Measurements from ENCODE around the gene AP2A2. TPM values are rescaled to one million over a fixed set of nuclear protein-coding genes. Genes with fewer than 3 reads are reported as not detected.

The AP2A2 gene
- total and polyA plus RNA-seq, 11 donors: 20.4 to 71.4 (median 36.5) TPM

DNA sequence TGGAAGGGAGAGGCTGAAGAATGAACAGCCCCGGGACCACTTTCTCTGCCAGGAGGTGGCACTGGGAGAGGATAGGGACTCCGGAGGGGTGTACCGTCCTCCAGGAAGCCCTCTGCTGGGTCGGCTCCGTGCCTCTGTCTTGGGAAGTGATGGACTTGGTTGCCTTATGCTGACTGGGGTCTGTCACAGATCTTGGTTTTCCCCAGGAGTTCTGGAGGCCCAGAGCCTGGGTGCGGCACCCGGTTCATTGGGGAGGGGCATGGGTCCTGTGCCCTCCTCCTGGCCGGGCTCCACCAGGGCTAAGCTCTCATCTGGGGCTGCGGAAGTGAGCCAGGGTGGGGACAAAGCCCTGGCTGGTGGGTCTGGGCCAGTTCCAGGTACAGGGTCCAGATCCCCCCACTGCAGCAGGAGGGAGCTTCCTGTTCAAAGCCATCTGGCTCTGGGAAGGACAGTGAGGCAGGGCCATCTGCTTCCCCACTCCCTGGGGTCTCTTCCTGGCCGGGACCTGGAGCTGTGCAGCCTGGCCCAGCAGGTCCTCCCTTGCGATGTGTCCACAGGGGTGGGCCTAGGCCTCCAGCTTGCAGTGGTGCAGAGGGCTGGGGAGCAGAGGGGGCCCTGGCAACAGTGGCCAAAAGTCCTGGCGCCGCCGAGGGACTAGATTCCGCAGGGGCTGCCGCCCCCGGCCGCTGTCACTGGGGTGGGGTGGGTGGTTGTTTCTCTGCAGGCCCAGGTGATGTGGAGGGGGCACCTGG lies 1.1 kb upstream of the AP2A2 start:
- intact Hi-C loops (cut with DNase I): loop anchor here in 5 of 10 donors (5.0 to 10.0 kb wide), 2 partner anchors 43 to 130 kb away; no protein-coding TSS in a partner anchor
- TF ChIP-seq, protein P1, sequence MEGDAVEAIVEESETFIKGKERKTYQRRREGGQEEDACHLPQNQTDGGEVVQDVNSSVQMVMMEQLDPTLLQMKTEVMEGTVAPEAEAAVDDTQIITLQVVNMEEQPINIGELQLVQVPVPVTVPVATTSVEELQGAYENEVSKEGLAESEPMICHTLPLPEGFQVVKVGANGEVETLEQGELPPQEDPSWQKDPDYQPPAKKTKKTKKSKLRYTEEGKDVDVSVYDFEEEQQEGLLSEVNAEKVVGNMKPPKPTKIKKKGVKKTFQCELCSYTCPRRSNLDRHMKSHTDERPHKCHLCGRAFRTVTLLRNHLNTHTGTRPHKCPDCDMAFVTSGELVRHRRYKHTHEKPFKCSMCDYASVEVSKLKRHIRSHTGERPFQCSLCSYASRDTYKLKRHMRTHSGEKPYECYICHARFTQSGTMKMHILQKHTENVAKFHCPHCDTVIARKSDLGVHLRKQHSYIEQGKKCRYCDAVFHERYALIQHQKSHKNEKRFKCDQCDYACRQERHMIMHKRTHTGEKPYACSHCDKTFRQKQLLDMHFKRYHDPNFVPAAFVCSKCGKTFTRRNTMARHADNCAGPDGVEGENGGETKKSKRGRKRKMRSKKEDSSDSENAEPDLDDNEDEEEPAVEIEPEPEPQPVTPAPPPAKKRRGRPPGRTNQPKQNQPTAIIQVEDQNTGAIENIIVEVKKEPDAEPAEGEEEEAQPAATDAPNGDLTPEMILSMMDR (IDR thresholded peaks at IDR 0.05): no peak
- TF ChIP-seq POLR2A (IDR thresholded peaks at IDR 0.05): no peak
- peaks cover 0 to 42% (median 29%) of the 10 kb centered on the region in 12 donors for H3K4me1 ChIP-seq
- peak in 2 of 5 donors; percentile 41 to 66 for DNase-seq
- peak overlapping the region in 11 of 12 donors; percentile 69 to 94 (median 88) for H3K27ac ChIP-seq
- H3K36me3 ChIP-seq: peaks cover 0 to 17% (median 10%) of the 10 kb centered on the region in 9 donors
- peak in 3 of 4 donors; percentile 1 to 8 (median 2) for ATAC-seq
- H3K27me3 ChIP-seq: no peaks in the 10 kb centered on the region
- 47 to 76% (median 63%) methylated on average over 6 to 18 of the region's 18 CpGs for WGBS, 4 donors
- H3K4me3 ChIP-seq: peak overlapping the region in 9 of 12 donors; percentile 53 to 98 (median 82)
- no peaks in the 10 kb centered on the region for H3K9me3 ChIP-seq

DNA sequence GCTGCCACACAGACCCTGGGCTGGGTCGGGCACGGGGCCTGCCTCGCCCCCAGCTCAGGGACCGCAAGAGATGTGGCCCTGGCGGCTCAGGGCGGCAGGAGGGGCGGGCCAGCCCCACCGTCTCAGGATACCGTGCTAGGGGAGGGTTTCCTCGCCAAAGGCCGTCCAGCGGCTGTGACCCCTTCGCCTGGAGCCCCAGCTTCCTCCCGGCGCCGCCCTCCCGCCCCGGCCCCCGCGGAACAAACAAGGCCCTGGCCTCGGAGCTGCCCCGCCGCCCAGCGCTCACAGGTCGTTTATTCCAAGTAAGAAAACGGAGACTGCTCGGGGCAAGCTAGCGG lies 543 bp upstream of the AP2A2 start:
- H3K27ac ChIP-seq: peak overlapping the region in 11 of 12 donors; percentile 69 to 94 (median 88)
- no peaks in the 10 kb centered on the region for H3K27me3 ChIP-seq
- peak; percentile 37 to 69 (median 50) for DNase-seq
- H3K9me3 ChIP-seq: no peaks in the 10 kb centered on the region
- WGBS, 4 donors: 34 to 75% (median 53%) methylated on average over 16 to 28 of the region's 28 CpGs
- intact Hi-C loops (cut with DNase I): loop anchor here in 5 of 10 donors (5.0 to 10.0 kb wide), 2 partner anchors 42 to 130 kb away; no protein-coding TSS in a partner anchor
- ATAC-seq: peak in 3 of 4 donors; percentile 3 to 12 (median 6)
- peak overlapping the region in 11 of 12 donors; percentile 53 to 98 (median 82) for H3K4me3 ChIP-seq
- TF ChIP-seq, protein P1 (IDR thresholded peaks at IDR 0.05): no peak
- TF ChIP-seq POLR2A (IDR thresholded peaks at IDR 0.05): no peak
- H3K4me1 ChIP-seq: peaks cover 0 to 47% (median 33%) of the 10 kb centered on the region in 12 donors
- peaks cover 0 to 18% (median 10%) of the 10 kb centered on the region in 9 donors for H3K36me3 ChIP-seq

DNA sequence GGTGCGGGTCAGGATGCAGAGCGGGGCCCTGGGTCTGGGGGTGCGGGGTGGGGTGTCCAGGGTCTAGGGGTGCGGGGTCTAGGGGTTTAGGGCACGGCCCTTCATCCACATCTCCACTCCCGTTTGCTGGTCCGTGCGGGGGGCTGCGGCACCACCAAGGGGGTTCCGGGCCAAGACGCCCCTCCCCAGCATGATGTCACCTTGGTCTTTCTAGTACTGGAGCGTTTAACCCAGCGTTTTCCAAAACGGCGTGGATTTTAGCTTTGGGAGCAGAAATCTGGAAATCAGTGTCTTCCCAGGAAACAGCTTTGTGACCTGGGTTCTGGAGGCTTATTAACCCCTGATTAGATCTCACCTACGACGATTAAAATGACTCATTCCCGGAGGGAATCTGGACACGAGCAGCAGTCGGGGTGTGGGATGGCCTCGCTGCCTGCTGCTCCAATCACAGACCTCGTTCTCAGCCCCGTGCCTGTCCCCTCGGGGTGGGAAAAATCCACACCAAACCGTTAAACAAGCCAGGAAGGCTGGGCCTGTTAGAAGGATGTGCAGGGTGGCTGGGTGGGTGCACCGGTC lies 759 bp downstream of the AP2A2 start:
- DNase-seq (peak in 4 of 5 donors; percentile 52 to 72 (median 66)), ATAC-seq (peak in 3 of 4 donors; percentile 14 to 68 (median 50))
- Histone ChIP-seq H3K9me3 (no peaks in the 10 kb centered on the region), H3K4me1 (peaks cover 6 to 60% (median 43%) of the 10 kb centered on the region in 12 donors), H3K36me3 (peaks cover 0 to 18% (median 10%) of the 10 kb centered on the region in 9 donors), H3K4me3 (peak overlapping the region; percentile 62 to 98 (median 84)), H3K27me3 (no peaks in the 10 kb centered on the region), H3K27ac (peak overlapping the region; percentile 65 to 94 (median 92))
- intact Hi-C loops (cut with DNase I): loop anchor here in 5 of 10 donors (5.0 to 10.0 kb wide), 2 partner anchors 41 to 128 kb away; no protein-coding TSS in a partner anchor
- 1 to 2% (median 1%) methylated on average over 21 to 26 of the region's 26 CpGs for whole genome bisulfite sequencing, 4 donors
- TF ChIP-seq POLR2A (IDR thresholded peaks at IDR 0.05): no peak
- TF ChIP-seq, protein P1 (IDR thresholded peaks at IDR 0.05): no peak

DNA sequence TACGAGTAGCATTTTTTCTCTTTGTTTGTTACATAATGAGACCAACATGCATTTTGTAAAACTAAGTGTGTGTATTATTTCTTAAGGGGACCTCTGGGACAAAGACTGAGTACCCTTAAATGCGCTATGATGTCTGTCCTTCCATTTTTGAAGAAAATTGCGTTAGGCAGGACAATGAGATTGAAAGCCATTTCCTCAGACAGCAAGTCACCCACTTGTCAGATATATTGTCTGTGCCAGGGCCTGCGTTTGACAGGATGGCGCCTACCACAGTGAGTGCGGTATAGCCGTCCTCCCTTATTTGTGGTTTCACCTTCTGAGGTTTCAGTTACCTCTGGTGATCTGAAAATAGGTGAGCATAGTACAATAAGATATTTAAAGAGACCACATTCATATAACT lies 2.2 kb downstream of the AP2A2 start:
- no peaks in the 10 kb centered on the region for H3K9me3 ChIP-seq
- 68 to 72% (median 70%) methylated on average over 7 of the region's 7 CpGs for WGBS, 4 donors
- H3K27ac ChIP-seq: peak overlapping the region in 2 of 12 donors; percentile 88 to 90
- peaks cover 0 to 18% (median 10%) of the 10 kb centered on the region in 9 donors for H3K36me3 ChIP-seq
- intact Hi-C loops (cut with DNase I): loop anchor here in 5 of 10 donors (5.0 to 10.0 kb wide), 2 partner anchors 39 to 127 kb away; no protein-coding TSS in a partner anchor
- peak in 1 of 5 donors; percentile 14 for DNase-seq
- H3K27me3 ChIP-seq: no peaks in the 10 kb centered on the region
- TF ChIP-seq POLR2A (IDR thresholded peaks at IDR 0.05): no peak
- TF ChIP-seq, protein P1 (IDR thresholded peaks at IDR 0.05): no peak
- H3K4me3 ChIP-seq: peak overlapping the region in 4 of 12 donors; percentile 75 to 98 (median 86)
- no peak for ATAC-seq
- peaks cover 13 to 74% (median 58%) of the 10 kb centered on the region in 12 donors for H3K4me1 ChIP-seq
